ENCODE data around the gene BACH1. TPM values are rescaled to one million over a fixed set of nuclear protein-coding genes. Genes with fewer than 3 reads are reported as not detected.

The BACH1 gene
- total RNA-seq, 1 donor from 2014 or later = 127 TPM

- no peak for DNase-seq
Measured at GRCh38 chr21:29293495-29293894, 5.2 kb upstream of the BACH1 start.

GRCh38 chr21:29295066-29295650, 3.6 kb upstream of the BACH1 start:
- no peak for DNase-seq

DNA sequence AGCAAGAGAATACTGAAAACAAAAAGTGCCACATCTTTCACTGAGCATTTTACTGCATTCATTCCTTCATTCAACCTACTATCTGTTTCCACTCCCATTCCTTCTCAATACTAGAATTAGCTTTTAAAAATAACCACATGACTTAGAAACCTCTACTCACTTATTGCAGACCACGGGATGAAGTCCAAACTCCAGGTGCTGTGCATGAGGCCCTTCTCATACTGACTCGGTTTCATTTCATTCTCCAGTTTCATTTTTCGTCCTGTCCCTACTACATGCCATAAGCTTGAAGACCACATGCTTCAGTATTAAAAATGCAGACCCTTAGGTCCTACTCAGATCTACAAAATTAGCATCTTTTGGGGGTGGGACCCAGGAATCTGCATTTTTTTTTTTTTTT, 2.3 kb upstream of the BACH1 start:
- no peak for DNase-seq

DNA sequence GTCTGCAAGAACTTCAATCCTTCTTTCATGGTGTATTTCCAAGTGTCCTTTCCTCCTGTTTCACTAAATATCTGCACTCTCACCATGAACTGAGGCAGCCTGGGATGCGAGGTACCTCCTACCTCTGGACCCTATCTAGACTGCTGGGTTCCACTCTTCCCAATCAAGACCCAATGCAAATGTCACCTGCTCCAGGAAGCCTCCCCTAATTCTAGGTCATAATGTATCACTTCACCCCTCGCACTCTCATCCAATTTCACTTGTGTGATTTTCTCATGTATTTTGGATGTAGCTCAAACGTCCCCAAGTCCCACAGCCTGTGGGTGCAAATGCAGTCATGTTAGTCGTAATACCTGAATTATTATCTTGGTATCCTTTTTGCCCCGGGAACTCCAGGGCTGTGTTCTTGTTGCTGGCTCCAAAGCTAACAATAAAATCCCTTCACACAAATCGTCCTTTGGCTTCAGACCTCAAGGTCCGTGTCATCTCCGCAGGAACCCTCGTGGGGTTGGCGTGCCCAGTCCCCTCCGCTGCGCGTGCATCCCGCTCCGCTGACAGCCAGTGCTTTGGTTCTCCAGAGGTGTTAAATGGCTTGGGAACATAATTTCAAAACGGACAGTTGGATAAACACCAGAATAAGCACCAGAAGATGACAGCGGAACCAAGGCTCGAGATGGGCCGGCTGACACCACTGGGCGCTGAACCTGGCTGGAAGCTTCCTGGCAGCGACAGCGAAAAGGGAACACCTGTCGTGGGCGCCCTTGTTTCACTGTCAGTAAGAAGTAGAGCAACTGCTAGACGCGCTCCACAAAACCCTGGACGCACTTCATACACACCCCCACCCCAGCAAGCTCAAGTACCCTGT, 1.0 kb upstream of the BACH1 start:
- DNase-seq = no peak

GRCh38 chr21:29299046-29299915, 559 bp downstream of the BACH1 start:
- DNase-seq = peak; percentile 37

DNA sequence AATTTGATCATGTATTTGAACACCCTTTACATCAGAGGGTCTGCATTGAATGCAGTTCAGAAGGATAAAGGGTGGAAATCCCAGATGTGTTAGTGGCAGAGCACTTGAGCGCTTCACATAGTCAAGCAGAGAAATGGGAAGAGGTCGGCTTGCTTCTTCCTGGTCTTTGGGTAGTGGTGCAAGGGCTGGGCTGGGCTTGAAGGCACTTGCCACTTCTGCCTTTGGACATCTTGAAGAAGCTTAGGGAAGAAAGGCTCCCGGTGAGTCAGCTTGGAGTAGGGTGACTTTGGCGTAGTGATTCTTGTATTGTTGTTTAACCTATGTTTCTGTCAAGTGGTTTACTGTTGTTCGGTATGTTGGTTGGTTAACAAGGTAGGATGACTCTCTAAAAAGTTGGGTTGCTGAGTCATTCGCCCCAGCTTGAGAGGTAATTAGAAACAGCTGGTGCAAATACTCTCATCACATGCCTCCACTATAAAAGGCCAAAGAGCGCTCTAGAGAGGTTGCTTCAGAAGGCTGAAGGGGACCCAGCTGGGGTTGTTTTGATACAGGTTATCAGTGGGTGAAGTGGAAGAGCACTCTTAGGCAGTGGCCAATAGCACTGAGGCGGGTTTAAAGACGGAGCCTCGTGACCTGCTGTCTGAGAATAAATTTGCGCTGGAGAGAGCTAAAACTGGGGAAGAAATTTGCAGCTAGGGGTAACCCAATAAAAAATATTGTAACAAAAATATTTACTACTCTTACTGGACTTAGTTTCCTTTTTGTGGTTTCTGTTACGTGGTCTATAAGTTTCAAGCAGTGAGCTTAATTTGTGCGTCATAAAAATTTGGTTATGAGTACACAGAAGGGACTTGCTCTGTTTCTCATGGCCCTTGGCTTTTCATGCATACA, 1.4 kb downstream of the BACH1 start:
- DNase-seq = no peak

GRCh38 chr21:29300807-29301138, 2.1 kb downstream of the BACH1 start:
- no peak for DNase-seq

DNA sequence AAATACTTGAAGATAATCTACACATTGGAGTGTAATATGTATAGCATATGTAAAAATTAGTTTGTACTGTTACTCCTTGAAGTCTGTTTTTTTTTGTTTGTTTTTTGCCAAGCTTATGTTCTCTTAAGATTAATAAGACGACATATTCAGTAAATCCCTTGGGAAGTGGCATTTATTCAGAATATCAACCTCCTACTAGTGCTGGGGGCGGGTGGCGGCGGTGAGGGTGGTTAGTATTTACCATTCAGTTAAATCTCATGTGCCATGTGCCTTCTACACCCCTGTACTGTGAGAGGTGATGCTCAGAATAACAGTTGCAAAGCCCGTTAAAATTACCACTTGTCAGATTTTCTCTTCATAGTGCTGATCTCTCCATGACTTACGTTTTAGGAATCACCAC, 3.0 kb downstream of the BACH1 start:
- no peak for DNase-seq

DNA sequence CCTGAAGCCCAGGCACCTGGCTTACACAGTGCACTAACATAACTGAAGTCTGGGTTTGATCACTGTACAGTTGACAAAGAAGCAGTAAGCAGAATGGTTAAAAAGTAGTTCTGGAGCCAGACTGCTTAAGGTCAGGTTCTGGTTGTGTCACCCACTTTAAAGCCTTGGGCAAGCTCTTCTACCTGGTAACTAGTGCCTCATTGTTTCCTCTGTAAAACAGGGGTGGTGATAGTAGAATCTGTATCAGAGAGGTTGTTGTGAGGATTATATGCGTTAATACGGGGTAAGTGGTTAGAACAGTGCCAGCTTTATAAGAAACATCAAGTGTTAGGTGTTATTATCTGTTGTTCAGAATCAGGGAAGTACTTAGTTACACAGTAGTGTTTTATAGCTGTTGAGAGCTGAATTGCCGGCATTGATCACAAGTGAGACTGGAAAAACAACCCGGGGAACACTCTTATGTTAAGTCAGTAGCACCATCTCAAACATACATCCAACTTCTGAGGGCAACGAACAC, 3.7 kb downstream of the BACH1 start:
- no peak for DNase-seq

GRCh38 chr21:29303288-29303687, 4.6 kb downstream of the BACH1 start:
- DNase-seq = no peak

DNA sequence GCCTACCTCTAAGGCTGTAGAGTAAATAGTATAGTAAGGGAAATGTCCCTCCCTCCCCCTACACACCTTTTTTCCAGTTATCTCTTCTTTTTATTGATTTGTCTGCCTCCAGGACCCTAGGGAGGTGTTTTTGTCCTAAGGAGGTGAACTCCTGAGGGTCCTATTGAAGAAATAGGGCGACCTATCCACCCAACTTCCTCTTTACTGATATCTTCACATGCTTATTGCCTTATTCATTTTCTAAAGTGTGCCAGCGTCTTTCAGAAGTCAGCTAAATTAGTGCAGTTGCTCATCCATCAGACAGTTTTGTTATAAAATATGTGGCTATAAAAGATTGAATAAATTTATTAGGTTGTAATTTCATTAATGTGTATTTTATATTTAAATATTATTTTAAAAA, 5.9 kb downstream of the BACH1 start:
- no peak for DNase-seq

- DNase-seq = no peak
Measured at GRCh38 chr21:29305068-29305467, 6.3 kb downstream of the BACH1 start.

DNA sequence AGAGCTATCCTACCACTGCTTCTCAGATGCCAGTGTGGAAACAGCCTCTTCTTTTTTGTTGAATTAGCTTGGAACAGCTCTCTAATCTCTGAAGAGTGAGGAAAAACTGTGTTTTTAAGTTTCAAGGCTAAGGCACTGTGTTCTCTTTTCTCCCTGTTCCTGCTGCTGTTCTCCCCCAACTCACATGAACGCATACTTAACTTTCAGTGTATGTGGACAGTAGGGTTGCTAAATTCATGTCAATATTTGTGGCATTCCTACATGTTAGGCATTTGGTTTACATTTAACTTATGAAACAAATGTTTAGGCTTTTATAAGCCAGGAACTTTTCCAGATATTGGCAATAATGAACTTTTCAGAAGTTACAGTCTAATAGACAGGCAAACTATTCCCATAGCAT, 6.8 kb downstream of the BACH1 start:
- no peak for DNase-seq

GRCh38 chr21:29306920-29307319, 8.2 kb downstream of the BACH1 start:
- DNase-seq = no peak

DNA sequence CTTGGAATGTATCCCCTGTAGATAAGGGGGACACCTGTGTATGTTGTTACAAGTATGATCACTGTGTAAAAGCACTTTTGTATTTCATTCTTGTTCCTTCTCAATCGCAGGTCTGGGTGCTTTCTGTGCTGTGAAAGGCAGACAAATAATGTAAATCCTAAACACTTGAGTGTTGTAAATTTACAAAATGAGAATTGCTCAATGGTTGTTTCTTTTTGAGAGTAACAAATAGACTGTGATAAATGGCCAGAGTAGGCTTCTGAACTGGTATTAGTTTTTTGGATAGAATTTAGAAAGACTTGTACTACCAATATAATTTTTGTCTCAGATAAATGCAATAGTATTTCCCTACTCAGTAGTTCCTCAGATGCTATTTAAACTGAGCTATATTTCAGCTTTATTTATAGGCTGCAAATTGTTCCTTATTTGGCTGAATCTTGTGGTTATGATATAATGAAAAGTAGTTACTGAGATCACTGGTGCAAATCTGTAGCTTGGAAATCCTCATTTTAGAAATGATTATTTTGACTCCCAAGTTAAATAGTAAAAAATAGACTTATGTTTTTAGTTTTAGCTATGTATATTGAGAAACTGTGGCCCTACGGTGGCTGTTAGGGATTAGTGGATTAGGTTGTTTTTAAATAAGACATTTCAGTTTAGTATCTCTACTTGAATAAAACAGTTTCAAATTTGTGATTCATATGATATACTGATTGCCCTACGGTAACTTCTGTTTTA, 9.2 kb downstream of the BACH1 start:
- DNase-seq = no peak

- no peak for DNase-seq
Measured at GRCh38 chr21:29308456-29308783, 9.7 kb downstream of the BACH1 start.

DNA sequence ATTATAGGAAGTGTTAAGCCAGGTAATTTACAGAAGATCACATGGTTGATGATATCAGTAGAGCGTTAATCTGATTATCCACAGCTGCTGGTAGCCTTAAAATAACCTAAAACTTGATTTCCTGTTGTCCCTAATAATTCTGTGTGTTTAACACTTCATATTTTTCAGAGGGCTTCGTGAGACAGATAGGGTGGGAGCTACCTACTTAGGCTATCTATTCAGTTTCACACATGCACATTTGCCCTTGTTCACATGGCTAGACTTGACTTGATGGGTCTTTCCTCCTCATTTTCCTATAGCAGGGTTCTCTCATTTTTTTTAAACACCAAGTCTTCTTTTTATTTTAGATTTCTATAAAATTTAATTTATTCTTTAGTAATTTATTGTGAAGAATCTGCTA, 11.0 kb downstream of the BACH1 start:
- no peak for DNase-seq

DNA sequence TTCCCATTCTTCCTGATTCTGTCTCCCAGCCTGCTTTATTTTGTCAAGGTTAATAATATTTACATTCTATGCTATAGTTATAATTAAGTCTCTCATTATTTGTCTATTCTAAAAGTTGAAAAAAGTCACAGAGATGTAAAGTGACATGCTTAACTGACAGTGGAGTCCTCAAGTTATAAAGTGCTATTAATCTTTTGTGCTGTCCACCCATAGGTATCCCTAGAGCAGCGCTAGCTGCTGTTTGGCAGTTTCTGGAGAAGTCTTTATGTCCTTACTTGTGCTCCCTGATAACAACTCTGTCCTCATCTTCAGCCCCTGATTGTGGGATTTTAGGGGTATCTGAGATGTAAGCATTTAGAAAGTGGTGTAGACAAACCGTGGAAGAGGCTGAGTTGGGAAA, 13.1 kb downstream of the BACH1 start:
- no peak for DNase-seq

DNA sequence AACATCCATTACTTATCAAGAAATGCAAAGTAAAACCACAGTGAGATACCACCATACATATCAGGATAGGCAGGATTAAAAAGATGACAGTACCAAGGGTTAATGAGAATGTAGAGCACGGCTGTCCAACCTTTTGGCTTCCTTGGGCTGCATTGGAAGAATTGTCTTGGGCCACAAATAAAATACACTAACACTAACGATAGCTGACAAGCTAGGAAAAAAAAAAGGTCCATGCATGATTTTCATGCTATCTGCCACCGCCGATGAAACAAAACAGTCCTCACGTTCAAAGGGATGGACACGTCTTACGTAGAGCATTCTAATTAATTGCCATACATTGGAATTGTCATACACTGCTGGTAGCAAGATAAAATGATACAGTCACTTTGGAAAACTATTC, 14.3 kb downstream of the BACH1 start:
- DNase-seq = no peak

DNA sequence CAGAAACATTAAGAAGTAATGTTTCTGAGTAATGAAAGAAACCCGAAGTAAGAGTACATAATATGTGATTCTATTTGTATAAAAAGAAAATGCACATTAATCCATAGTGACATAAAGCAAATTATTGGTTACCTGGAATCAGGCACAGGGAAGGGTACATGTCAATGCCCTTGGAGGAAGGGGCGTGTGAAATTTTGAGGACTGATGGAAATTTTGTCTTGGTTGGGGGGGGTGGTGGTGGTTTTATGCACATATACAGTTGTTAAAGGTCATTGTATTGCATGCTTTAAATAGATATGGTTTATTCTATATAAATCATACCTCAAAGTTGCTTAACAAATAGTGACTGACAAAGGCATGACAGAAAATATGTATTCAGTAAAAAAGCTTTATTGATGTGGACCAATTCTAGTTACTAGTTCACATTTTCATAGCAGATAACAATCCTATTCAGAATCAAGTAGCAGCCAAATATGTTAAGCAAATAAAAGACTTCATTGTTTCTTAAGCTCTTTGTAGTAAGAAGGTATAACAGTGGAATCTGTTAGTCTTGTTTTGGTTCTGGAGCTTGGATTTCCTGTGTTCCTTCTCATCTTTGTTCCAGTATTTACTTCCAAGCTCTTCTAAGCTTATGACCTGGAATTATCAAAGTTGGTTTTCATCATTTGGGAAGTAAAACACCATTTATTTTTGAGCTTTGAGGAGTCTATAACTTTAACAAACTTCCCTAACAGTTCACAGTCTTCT, 15.1 kb downstream of the BACH1 start:
- DNase-seq = no peak

Measured in occipital lobe (tissue), 2 donors.